Epithelial cell of esophagus (primary cell): ENCODE data around the gene ERCC6L2.

Source experiments
- DNase-seq: peaks from one replicate; pipeline ENCODE4 v3.0.0; 2010; ENCODE audit warnings: low read depth
- H3K4me3 ChIP-seq: 2 replicates; pipeline ENCODE4 v1.5.1; 2011; ENCODE audit warnings: mild to moderate bottlenecking, low read length, control low read depth
- TF ChIP-seq, protein P1 (sequence below): IDR thresholded peaks from 2 replicates; pipeline ENCODE4 v1.5.1; 2011; ENCODE audit warnings: low read depth, mild to moderate bottlenecking, low read length, control low read depth, inconsistent platforms; ENCODE audit not compliant: insufficient read depth; ENCODE audit errors: missing control alignments

ERCC6L2 gene

DNA sequence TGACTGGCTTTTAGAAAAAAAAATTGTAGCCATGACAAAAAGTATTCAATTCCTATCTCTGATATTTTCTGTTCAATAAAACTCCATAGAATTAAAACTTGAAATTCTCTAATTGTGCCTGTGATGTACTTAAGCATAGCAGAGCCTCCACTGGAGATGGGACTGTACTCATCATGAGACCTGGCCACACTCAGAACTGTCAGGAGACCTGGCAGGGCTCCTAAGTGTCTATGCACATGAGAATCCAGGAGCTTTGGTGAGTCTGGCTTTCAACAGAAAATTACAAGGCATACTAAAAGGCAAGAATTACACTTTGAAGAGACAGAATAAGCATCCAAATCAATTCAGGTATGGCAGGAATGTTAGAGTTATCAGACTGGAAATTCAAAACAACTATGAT, 26.7 kb upstream of the ERCC6L2 start:
- TF ChIP-seq, protein P1, sequence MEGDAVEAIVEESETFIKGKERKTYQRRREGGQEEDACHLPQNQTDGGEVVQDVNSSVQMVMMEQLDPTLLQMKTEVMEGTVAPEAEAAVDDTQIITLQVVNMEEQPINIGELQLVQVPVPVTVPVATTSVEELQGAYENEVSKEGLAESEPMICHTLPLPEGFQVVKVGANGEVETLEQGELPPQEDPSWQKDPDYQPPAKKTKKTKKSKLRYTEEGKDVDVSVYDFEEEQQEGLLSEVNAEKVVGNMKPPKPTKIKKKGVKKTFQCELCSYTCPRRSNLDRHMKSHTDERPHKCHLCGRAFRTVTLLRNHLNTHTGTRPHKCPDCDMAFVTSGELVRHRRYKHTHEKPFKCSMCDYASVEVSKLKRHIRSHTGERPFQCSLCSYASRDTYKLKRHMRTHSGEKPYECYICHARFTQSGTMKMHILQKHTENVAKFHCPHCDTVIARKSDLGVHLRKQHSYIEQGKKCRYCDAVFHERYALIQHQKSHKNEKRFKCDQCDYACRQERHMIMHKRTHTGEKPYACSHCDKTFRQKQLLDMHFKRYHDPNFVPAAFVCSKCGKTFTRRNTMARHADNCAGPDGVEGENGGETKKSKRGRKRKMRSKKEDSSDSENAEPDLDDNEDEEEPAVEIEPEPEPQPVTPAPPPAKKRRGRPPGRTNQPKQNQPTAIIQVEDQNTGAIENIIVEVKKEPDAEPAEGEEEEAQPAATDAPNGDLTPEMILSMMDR, result no peak
- DNase-seq, result no peak
- H3K4me3 ChIP-seq, result no peak overlapping the region

DNA sequence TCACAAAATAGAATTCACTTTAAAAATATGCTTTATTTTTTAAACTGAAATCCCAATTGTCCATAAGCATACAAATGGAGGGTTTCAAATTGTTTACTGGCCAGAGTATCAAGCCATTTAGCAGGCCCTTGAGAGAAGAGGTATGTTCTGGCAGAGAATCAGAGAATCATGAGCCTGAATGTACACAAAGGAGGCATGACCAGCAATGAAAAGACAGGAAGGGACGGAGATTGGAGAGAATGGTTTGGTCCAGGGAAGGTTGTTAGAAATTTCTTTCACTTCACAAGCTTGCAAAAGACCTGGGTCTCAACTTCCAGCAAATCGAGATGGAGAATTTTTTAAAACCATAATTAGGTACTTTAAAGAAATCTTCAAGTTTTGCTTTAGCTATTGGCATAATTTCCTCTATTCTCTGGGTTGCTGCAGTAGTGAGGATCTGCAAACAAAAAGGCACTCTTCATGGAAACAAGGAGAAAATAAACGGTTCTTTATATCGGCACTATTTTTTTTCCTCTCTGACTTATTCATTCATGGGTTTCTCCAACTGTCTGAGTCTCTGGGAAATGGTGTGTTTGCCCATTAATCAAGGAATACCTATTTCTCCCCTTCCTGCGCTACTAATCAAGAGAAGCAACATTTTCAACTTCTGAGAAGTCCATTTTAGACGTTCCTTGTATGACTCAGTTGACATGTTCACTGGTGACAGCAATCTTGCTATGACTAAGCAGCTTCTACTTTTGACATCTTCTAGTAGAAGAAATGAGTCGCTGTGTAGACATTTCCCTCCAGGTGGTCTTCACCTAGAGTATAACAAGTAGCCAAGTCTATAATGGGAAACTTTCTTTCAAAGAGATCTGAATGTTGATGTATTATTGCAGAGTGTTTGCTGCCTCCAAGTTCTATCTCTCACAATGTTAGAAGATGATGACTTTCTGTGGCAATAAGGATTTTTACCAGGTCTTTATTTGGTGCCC, 23.1 kb upstream of the ERCC6L2 start:
- DNase-seq, result peak; percentile 75
- TF ChIP-seq, protein P1, result no peak
- H3K4me3 ChIP-seq, result no peak overlapping the region

DNA sequence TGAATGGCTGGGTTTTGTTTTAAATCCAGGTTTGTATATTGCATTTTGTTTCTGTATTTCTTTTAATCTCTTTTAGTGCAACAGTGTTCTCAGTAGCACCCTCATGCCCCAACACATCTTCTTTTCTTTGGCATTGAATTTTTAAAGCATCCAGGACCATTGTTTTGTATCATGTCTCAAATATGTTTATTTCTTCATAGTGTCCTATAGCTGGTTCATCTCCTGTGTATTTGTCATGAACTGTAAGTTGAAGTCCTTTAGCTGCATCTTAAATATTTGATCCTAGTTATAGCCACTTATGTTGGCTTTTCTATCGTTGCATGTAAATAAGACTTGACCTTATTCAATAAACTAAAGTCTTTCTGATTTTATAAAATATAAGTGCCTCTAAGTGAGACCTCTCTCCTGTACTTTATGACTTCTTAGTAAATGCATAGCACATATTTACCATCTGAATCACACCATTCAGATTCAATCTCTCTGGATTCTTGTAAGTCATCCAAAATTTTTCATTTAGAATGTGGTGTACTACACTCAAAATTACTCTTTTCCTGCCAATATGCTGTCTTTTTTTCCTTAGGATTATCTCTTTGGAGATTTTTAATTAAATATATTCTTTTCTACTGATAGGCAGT, 21.0 kb upstream of the ERCC6L2 start:
- TF ChIP-seq, protein P1, result no peak
- DNase-seq, result peak; percentile 29
- no peak overlapping the region for H3K4me3 ChIP-seq

DNA sequence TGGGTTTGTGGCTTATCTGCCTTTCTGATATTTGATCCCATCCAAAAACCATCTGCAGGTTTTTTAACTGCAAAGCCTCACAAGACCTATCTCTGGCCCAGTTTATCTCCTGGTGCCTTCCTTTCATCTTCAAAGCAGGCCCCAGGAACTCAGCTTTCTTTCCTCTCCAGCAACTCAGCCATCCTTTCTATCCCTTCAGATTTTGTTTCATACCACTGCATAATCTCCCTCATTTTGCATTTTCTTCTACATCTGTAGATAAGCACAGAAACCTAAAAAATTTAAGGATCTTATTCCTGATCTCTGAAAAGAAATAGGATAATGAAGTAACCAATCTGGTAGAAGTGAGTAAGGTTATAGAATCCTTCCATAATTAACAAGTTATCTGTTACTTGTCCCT, 19.5 kb upstream of the ERCC6L2 start:
- no peak for DNase-seq
- H3K4me3 ChIP-seq, result no peak overlapping the region
- TF ChIP-seq, protein P1, result no peak

DNA sequence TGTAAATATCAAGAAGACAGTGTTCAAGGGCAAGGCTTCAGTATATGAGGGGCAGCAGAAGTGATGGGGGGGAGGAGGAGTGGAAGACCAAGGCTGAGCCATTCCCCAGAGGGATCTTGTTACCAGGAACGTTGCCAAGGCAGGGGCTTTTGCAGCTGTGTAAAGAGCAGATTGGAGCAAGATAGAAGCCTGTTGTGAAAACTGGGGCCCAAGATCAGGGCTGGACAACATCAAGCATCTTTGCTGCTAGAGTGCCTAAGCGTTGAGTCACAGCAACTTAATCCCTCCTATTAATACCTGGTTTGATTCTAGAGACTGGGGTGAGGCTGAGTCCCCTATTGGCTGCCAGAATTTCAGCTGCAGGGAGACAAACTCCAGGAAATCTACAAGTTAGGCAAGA, 18.4 kb upstream of the ERCC6L2 start:
- TF ChIP-seq, protein P1, result no peak
- peak; percentile 84 for DNase-seq
- no peak overlapping the region for H3K4me3 ChIP-seq

DNA sequence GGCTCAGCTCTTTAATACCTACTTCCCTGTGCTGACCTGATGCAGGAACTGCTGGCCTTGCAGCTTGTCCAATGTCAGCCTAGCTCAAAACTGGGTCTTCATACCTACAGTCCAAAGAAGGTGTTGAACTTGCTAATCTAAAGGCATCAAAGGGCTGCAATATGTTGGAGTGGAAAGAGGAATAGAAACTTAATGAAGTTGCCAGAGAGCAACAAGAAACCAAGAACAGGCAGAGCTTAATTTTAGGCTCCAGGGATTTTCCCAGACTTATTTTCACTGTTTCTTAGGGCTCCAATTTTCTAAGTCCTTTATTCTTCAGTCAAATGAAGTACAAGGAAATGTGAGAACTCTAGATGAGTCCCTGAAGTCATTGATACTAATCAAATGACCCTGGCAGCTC, 17.6 kb upstream of the ERCC6L2 start:
- TF ChIP-seq, protein P1, result no peak
- no peak for DNase-seq
- no peak overlapping the region for H3K4me3 ChIP-seq

DNA sequence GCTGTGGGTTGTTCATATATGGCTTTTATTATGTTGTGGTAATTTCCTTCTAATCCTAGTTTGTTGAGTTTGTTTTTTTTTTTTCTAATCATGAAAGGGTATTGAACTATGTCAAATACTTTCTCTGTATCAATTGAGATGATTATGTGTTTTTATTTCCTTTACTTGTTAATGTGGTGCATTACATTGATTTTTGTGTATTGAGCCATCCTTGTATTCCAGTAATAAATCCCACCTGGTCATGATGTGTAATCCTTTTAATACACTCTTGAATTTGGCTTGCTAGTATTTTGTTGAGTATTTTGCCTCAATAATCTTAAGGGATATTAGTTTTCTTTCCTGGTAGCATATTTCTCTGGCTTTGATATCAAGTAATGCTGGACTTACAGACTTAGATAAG, 13.1 kb upstream of the ERCC6L2 start:
- no peak overlapping the region for H3K4me3 ChIP-seq
- DNase-seq, result no peak
- TF ChIP-seq, protein P1, result no peak
